Erythroblast (primary cell): Measurements from ENCODE around the gene CTXN1.

Experiments
- GATA1 ChIP-seq: IDR thresholded peaks from 2 replicates; pipeline ENCODE4 v1.6.1; 2011; ENCODE audit warnings: low read depth, mild to moderate bottlenecking, control low read depth, low read length, moderate library complexity
- POLR2A ChIP-seq: IDR thresholded peaks from 2 replicates; pipeline ENCODE4 v1.6.1; 2011; ENCODE audit warnings: mild to moderate bottlenecking, low read length

DNA sequence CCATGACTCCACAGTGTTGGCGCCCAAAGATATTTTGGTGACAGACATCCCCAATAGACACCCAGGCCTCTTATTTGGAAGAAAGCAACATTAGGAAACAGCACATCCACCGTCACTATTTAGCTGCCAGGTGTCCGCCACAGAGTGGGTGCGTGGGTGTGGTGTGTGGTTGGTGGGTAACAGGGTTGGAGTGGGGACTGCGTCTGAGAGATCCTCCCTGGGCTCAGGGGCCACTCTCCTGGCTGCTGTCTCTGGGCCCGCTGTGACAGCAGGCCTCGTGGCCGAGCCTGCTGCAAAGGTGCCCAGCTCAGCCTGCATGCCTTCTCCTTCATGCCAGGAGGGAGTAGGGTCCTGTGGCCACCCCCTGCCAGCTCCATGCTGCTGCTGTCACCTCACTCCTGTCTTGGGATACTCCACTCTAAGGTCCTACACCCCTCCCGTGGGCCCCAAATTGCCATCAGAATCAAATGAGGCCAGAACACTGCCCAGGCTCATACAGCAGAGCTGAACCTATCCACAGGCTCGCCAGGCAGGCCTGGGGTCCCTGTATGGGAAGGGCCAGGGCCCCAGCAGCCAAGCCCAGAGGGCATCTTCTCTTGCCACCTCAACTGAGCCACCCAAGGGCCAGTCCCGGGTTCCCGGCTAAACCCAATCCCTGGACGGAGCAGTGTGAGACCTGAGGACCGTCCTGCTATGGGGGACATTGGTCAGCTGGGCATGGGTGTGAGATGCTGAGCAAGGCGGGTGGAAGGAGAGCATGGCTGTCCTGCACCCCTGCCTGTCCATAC is 42.3 kb upstream of the CTXN1 start:
- TF ChIP-seq POLR2A: no peak
- no peak for TF ChIP-seq GATA1
